ENCODE data around the gene PTPRM. TPM values are rescaled to one million over a fixed set of nuclear protein-coding genes. Genes with fewer than 3 reads are reported as not detected.

PTPRM gene
- polyA plus RNA-seq, 3 donors = 0.04 to 2.1 (median 0.66) TPM

DNA sequence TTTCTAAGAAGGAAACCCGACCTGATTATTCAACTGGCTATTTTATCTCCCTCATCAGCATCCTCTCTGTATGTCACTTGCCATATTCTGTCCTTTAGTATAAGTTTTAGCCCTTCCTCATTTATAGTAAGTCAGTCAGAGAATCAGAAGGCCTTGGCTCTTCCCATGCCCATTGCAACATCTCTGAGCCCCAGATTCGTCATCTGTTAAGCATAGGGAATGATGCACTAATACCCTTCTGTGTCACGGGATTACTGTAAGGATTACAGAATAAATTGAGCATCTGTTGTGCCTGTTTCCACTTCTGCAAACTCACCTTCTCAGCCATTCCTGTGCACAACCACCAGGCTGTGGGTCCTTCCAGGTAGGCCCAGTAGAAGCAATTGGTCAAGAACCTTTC, 784.0 kb downstream of the PTPRM start:
- H3K27ac ChIP-seq (ENCODE audit: low read depth in 1 of 2, low read length in 2 of 2) = no peak overlapping the region
- no peak overlapping the region for H3K4me3 Mint-ChIP-seq
- H2AFZ ChIP-seq (ENCODE audit: insufficient read depth, low read depth, low read length, poor library complexity, severe bottlenecking) = no peak overlapping the region
- H3K9me3 Mint-ChIP-seq = peaks cover 5 to 15% (median 10%) of the 10 kb centered on the region in 7 donors
- no peaks in the 10 kb centered on the region for H4K20me1 ChIP-seq (ENCODE audit: insufficient read depth, low read length)
- H3K4me2 ChIP-seq (replicated peaks; ENCODE audit: extremely low read depth, low read length, poor library complexity, severe bottlenecking) = no peak overlapping the region
- no peak overlapping the region for H3K9ac ChIP-seq (ENCODE audit: insufficient read depth, low read length, poor library complexity, severe bottlenecking)
- H3K4me1 Mint-ChIP-seq = no peaks in the 10 kb centered on the region
- peaks cover 0 to 4% of the 10 kb centered on the region in 2 donors for H3K9me3 ChIP-seq (replicated peaks in 1 of 2; ENCODE audit: control insufficient read depth in 1 of 2, insufficient read depth in 1 of 2, low read length in 2 of 2)
- no peak overlapping the region for H3K27ac Mint-ChIP-seq
- no peaks in the 10 kb centered on the region for H3K36me3 ChIP-seq (replicated peaks in 1 of 2; ENCODE audit: control insufficient read depth in 1 of 2, insufficient read depth in 2 of 2, low read length in 2 of 2)
- intact Hi-C loops (cut with micrococcal nuclease) = no loop called here
- H3K36me3 Mint-ChIP-seq = no peaks in the 10 kb centered on the region
- H3K79me2 ChIP-seq (ENCODE audit: insufficient read depth, low read length) = no peaks in the 10 kb centered on the region
- H3K4me1 ChIP-seq (ENCODE audit: control insufficient read depth in 1 of 2, insufficient read depth in 2 of 2, low read length in 2 of 2) = no peaks in the 10 kb centered on the region
- DNase-seq = no peak
- no peak overlapping the region for H3K4me3 ChIP-seq (replicated peaks in 1 of 3; ENCODE audit: low read depth in 2 of 3, low read length in 3 of 3)
- 100% methylated on average over 1 of the region's 3 CpGs for WGBS (ENCODE audit: insufficient coverage)
- no peak for TF ChIP-seq CTCF (IDR thresholded peaks at IDR 0.05)
- H3K27me3 Mint-ChIP-seq (ENCODE audit: low read depth in 3 of 3) = peaks cover 0 to 2% (median 2%) of the 10 kb centered on the region in 3 donors
- no peaks in the 10 kb centered on the region for H3K27me3 ChIP-seq (ENCODE audit: control insufficient read depth in 2 of 2, insufficient read depth in 2 of 2, low read length in 2 of 2)

- H3K27me3 ChIP-seq (ENCODE audit: control insufficient read depth in 2 of 2, insufficient read depth in 2 of 2, low read length in 2 of 2) = no peaks in the 10 kb centered on the region
- H3K27me3 Mint-ChIP-seq (ENCODE audit: low read depth in 3 of 3) = peaks cover under 1 to 2% (median 2%) of the 10 kb centered on the region in 3 donors
- 86% methylated on average over 5 of the region's 5 CpGs for WGBS (ENCODE audit: insufficient coverage)
- peaks cover 4 to 12% (median 9%) of the 10 kb centered on the region in 7 donors for H3K9me3 Mint-ChIP-seq
- H3K9me3 ChIP-seq (replicated peaks in 1 of 2; ENCODE audit: control insufficient read depth in 1 of 2, insufficient read depth in 1 of 2, low read length in 2 of 2) = peaks cover 0 to 4% of the 10 kb centered on the region in 2 donors
- H3K27ac Mint-ChIP-seq = no peak overlapping the region
- no peak overlapping the region for H3K27ac ChIP-seq (ENCODE audit: low read depth in 1 of 2, low read length in 2 of 2)
- no peak overlapping the region for H3K4me3 ChIP-seq (replicated peaks in 1 of 3; ENCODE audit: low read depth in 2 of 3, low read length in 3 of 3)
- no peak overlapping the region for H2AFZ ChIP-seq (ENCODE audit: insufficient read depth, low read depth, low read length, poor library complexity, severe bottlenecking)
- DNase-seq = no peak
- no peak overlapping the region for H3K4me3 Mint-ChIP-seq
- H3K4me2 ChIP-seq (replicated peaks; ENCODE audit: extremely low read depth, low read length, poor library complexity, severe bottlenecking) = no peak overlapping the region
- no peaks in the 10 kb centered on the region for H3K36me3 ChIP-seq (replicated peaks in 1 of 2; ENCODE audit: control insufficient read depth in 1 of 2, insufficient read depth in 2 of 2, low read length in 2 of 2)
- intact Hi-C loops (cut with micrococcal nuclease) = no loop called here
- H3K79me2 ChIP-seq (ENCODE audit: insufficient read depth, low read length) = no peaks in the 10 kb centered on the region
- no peaks in the 10 kb centered on the region for H3K36me3 Mint-ChIP-seq
- no peaks in the 10 kb centered on the region for H3K4me1 Mint-ChIP-seq
- no peak for TF ChIP-seq CTCF (IDR thresholded peaks at IDR 0.05)
- no peaks in the 10 kb centered on the region for H3K4me1 ChIP-seq (ENCODE audit: control insufficient read depth in 1 of 2, insufficient read depth in 2 of 2, low read length in 2 of 2)
- H4K20me1 ChIP-seq (ENCODE audit: insufficient read depth, low read length) = no peaks in the 10 kb centered on the region
- H3K9ac ChIP-seq (ENCODE audit: insufficient read depth, low read length, poor library complexity, severe bottlenecking) = no peak overlapping the region
These were observed 787.2 kb downstream of the PTPRM start for GRCh38 chr18:8354304-8354703.
